ENCODE results near the gene KCNQ4. TPM values are rescaled to one million over a fixed set of nuclear protein-coding genes. Genes with fewer than 3 reads are reported as not detected.

The KCNQ4 gene
- total RNA-seq, 1 donor from 2014 or later, result 1.5 TPM

DNA sequence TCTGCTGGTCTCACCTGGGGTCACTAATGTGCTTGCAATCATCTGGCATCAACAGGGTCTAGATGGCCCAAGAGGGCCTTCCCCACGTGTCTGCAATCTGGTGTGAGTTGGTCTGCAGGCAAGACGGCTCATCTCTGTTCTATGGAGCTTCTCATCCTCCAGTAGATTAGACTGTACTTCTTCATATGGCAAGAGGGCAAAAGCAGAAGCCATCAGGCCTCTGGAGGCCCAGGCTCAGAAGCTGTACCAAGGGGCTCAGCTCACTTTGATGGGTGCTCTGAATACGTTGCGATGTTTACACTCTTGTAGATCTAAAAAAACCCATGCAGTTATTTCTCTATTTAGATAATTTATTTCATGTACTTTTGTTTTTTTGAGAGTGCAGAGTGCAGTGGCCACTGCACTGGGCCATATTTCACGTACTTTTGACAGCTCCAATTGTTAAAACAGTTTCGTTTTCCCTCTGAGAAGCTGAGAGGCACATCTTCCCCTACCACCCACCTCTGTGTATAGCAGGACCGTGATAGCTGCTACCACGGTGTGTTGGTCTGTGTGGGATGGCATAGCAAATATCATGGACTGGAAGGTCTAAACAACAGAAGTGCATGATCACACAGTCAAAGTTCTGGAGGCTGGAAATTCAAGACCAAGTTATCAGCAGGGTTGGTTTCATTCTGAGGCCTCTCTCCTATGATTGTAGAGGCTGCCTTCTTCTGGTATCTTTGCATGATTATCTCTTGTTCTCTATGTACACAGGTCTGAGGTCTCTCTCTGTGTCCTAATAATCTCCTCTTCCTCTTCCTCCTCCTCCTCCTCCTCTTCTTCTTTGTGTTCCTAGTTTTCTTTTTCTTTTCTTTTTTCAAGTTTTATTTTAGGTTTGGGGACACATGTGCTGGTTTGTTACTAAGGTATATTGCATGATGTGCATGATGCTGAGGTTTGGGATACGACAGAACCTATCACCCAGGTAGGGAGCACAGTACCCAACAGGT lies 61.6 kb downstream of the KCNQ4 start:
- H3K9me3 Mint-ChIP-seq, result peaks cover 6% of the 10 kb centered on the region
- peak overlapping the region; percentile 47 for H3K4me3 Mint-ChIP-seq
- peak; percentile 73 for DNase-seq
- H3K36me3 Mint-ChIP-seq (ENCODE audit: low read depth), result peaks cover 2% of the 10 kb centered on the region
- intact Hi-C loops (cut with micrococcal nuclease), result loop anchor here (10.0 kb wide), 1 partner anchor 150 kb away; the partner anchor contains the start of gene NFYC
- peaks cover 50% of the 10 kb centered on the region for H3K4me1 Mint-ChIP-seq
- H3K27ac Mint-ChIP-seq, result peak overlapping the region; percentile 71
- H3K27me3 Mint-ChIP-seq, result peaks cover 3% of the 10 kb centered on the region

GRCh38 chr1:40845895-40846294 lies 62.3 kb downstream of the KCNQ4 start:
- intact Hi-C loops (cut with micrococcal nuclease), result loop anchor here (10.0 kb wide), 1 partner anchor 151 kb away; the partner anchor contains the start of gene NFYC
- H3K27ac Mint-ChIP-seq, result no peak overlapping the region

GRCh38 chr1:40847023-40847745 lies 63.6 kb downstream of the KCNQ4 start:
- Mint-ChIP-seq H3K27me3 (peaks cover 3% of the 10 kb centered on the region), H3K9me3 (peaks cover 5% of the 10 kb centered on the region), H3K27ac (no peak overlapping the region), H3K4me3 (no peak overlapping the region), H3K4me1 (peaks cover 37% of the 10 kb centered on the region), H3K36me3 (ENCODE audit: low read depth) (peaks cover 2% of the 10 kb centered on the region)
- intact Hi-C loops (cut with micrococcal nuclease), result loop anchor here (10.0 kb wide), 1 partner anchor 152 kb away; the partner anchor contains the start of gene NFYC
- no peak for DNase-seq

More at GRCh38 chr1:40845895-40846294, 62.3 kb downstream of the KCNQ4 start:
- peaks cover 2% of the 10 kb centered on the region for H3K36me3 Mint-ChIP-seq (ENCODE audit: low read depth)
- no peak overlapping the region for H3K4me3 Mint-ChIP-seq
- peaks cover 3% of the 10 kb centered on the region for H3K27me3 Mint-ChIP-seq
- peaks cover 43% of the 10 kb centered on the region for H3K4me1 Mint-ChIP-seq
- DNase-seq, result no peak
- peaks cover 6% of the 10 kb centered on the region for H3K9me3 Mint-ChIP-seq

GRCh38 chr1:40848530-40849189 lies 65.1 kb downstream of the KCNQ4 start:
- Mint-ChIP-seq H3K36me3 (ENCODE audit: low read depth) (no peaks in the 10 kb centered on the region), H3K9me3 (no peaks in the 10 kb centered on the region), H3K27me3 (no peaks in the 10 kb centered on the region), H3K27ac (peak overlapping the region; percentile 10), H3K4me3 (no peak overlapping the region), H3K4me1 (peaks cover 35% of the 10 kb centered on the region)
- DNase-seq, result peak; percentile 66
- intact Hi-C loops (cut with micrococcal nuclease), result loop anchor here (10.0 kb wide), 1 partner anchor 154 kb away; the partner anchor contains the start of gene NFYC

GRCh38 chr1:40849801-40850592 lies 66.4 kb downstream of the KCNQ4 start:
- H3K4me3 Mint-ChIP-seq, result peak overlapping the region; percentile 26
- DNase-seq, result peak; percentile 94
- intact Hi-C loops (cut with micrococcal nuclease), result loop anchor here (1.0 to 10.0 kb wide), 4 partner anchors 76 to 238 kb away; partner anchors contain the start of gene NFYC
- no peaks in the 10 kb centered on the region for H3K27me3 Mint-ChIP-seq
- H3K9me3 Mint-ChIP-seq, result no peaks in the 10 kb centered on the region
- H3K27ac Mint-ChIP-seq, result peak overlapping the region; percentile 55
- peaks cover 28% of the 10 kb centered on the region for H3K4me1 Mint-ChIP-seq
- H3K36me3 Mint-ChIP-seq (ENCODE audit: low read depth), result no peaks in the 10 kb centered on the region

- Mint-ChIP-seq H3K9me3 (no peaks in the 10 kb centered on the region), H3K27me3 (no peaks in the 10 kb centered on the region), H3K4me3 (no peak overlapping the region), H3K27ac (no peak overlapping the region), H3K4me1 (peaks cover 13% of the 10 kb centered on the region), H3K36me3 (ENCODE audit: low read depth) (no peaks in the 10 kb centered on the region)
- no peak for DNase-seq
- intact Hi-C loops (cut with micrococcal nuclease), result loop anchor here (2.0 kb wide), 1 partner anchor 101 kb away; no protein-coding TSS in a partner anchor
Measured at GRCh38 chr1:40851643-40852042, 68.1 kb downstream of the KCNQ4 start.

GRCh38 chr1:40853113-40853884 lies 69.7 kb downstream of the KCNQ4 start:
- DNase-seq, result no peak
- H3K4me3 Mint-ChIP-seq, result no peak overlapping the region
- H3K9me3 Mint-ChIP-seq, result no peaks in the 10 kb centered on the region
- no peak overlapping the region for H3K27ac Mint-ChIP-seq
- no peaks in the 10 kb centered on the region for H3K36me3 Mint-ChIP-seq (ENCODE audit: low read depth)
- peaks cover 2% of the 10 kb centered on the region for H3K27me3 Mint-ChIP-seq
- intact Hi-C loops (cut with micrococcal nuclease), result no loop called here
- H3K4me1 Mint-ChIP-seq, result peaks cover 8% of the 10 kb centered on the region

GRCh38 chr1:40853885-40854170 lies 70.2 kb downstream of the KCNQ4 start:
- Mint-ChIP-seq H3K4me3 (no peak overlapping the region), H3K36me3 (ENCODE audit: low read depth) (no peaks in the 10 kb centered on the region), H3K9me3 (no peaks in the 10 kb centered on the region), H3K27me3 (peaks cover 7% of the 10 kb centered on the region), H3K4me1 (peaks cover 6% of the 10 kb centered on the region), H3K27ac (no peak overlapping the region)
- no peak for DNase-seq
- intact Hi-C loops (cut with micrococcal nuclease), result no loop called here

- no peaks in the 10 kb centered on the region for H3K9me3 Mint-ChIP-seq
- no peaks in the 10 kb centered on the region for H3K36me3 Mint-ChIP-seq (ENCODE audit: low read depth)
- intact Hi-C loops (cut with micrococcal nuclease), result no loop called here
- H3K27ac Mint-ChIP-seq, result no peak overlapping the region
- no peak overlapping the region for H3K4me3 Mint-ChIP-seq
- H3K27me3 Mint-ChIP-seq, result peaks cover 21% of the 10 kb centered on the region
- peak; percentile 74 for DNase-seq
- H3K4me1 Mint-ChIP-seq, result peaks cover 2% of the 10 kb centered on the region
Measured at GRCh38 chr1:40855513-40855912, 71.9 kb downstream of the KCNQ4 start.

DNA sequence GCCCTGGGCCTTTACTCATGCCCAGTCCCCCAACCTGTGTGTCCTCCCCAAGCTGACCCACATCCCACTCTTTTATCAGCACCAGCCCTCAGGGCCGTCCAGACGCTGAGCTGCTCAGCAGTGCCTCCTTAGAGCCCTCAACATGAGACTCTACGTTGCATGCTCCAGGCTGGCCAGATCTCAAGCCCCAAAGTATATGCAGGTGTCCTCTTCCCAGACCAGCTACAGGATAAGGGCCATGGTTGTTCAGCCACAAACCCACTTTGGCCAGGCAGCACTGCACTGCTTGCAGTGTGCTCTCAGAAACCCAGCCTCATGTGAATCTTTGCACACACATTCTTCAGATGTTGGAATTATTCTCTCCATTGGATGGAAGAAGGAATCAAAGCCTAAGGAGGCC lies 72.5 kb downstream of the KCNQ4 start:
- Mint-ChIP-seq H3K27me3 (peaks cover 26% of the 10 kb centered on the region), H3K4me1 (peaks cover 6% of the 10 kb centered on the region), H3K36me3 (ENCODE audit: low read depth) (no peaks in the 10 kb centered on the region), H3K27ac (no peak overlapping the region), H3K4me3 (no peak overlapping the region), H3K9me3 (no peaks in the 10 kb centered on the region)
- no peak for DNase-seq
- intact Hi-C loops (cut with micrococcal nuclease), result no loop called here

DNA sequence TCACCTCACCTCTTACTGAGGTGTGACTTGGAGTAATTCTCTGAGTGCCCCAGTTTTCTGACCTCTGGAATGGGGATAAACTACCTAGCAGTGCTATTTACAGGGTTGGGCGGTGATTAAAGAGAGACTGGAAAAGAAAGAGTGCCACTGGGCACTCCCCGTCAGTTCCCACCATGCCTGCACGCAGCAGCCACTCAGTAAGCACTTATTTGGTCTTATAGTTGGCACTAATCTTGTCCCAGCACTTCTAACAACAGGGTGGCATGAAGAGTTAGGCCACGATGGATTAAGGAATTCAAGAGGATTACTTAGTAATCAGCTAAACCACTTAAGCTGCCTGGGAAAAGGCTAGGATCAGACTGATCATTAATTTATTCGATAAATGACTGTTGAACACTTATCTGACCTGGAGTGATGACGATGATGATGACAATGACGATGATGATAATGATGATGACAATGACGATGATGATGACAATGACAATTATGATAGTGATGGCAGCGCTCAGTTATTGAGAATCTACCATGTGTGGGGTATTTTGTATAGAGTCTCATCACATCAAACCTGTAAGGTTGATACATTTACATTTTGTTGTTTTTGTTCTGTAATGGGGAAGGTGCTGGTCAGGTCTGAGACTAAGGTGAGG lies 73.2 kb downstream of the KCNQ4 start:
- Mint-ChIP-seq H3K9me3 (no peaks in the 10 kb centered on the region), H3K4me3 (no peak overlapping the region), H3K36me3 (ENCODE audit: low read depth) (no peaks in the 10 kb centered on the region), H3K27me3 (peaks cover 26% of the 10 kb centered on the region), H3K27ac (no peak overlapping the region), H3K4me1 (peaks cover 6% of the 10 kb centered on the region)
- no peak for DNase-seq
- intact Hi-C loops (cut with micrococcal nuclease), result no loop called here

- Mint-ChIP-seq H3K4me3 (no peak overlapping the region), H3K36me3 (ENCODE audit: low read depth) (no peaks in the 10 kb centered on the region), H3K4me1 (peaks cover 10% of the 10 kb centered on the region), H3K27me3 (peaks cover 26% of the 10 kb centered on the region), H3K9me3 (no peaks in the 10 kb centered on the region), H3K27ac (no peak overlapping the region)
- no peak for DNase-seq
- intact Hi-C loops (cut with micrococcal nuclease), result no loop called here
Measured at GRCh38 chr1:40857737-40858136, 74.2 kb downstream of the KCNQ4 start.

Measured in activated CD4-positive, alpha-beta T cell treated with anti-CD3 and anti-CD28 coated beads, Interleukin-2, amount 10 ng/mL, durations not matched to agents 24 days and 14 days (primary cell).